ENCODE measurements around the gene PRUNE2.
"Not testable (repeated sequence)": the region's sequence is repeated elsewhere in the genome, so short reads cannot be mapped to it uniquely, and the experiment has no call there.

The PRUNE2 gene

GRCh38 chr9:76800901-76801300 lies 105.0 kb downstream of the PRUNE2 start:
- DNase-seq (ENCODE audit: low read depth) = no peak

GRCh38 chr9:76799473-76799872 lies 106.4 kb downstream of the PRUNE2 start:
- no peak for DNase-seq (ENCODE audit: low read depth)

- DNase-seq (ENCODE audit: low read depth) = no peak
Observed at GRCh38 chr9:76798527-76798926, 107.4 kb downstream of the PRUNE2 start.

GRCh38 chr9:76796296-76796695 lies 109.6 kb downstream of the PRUNE2 start:
- no peak for DNase-seq (ENCODE audit: low read depth)

GRCh38 chr9:76793784-76794431 lies 112.0 kb downstream of the PRUNE2 start:
- DNase-seq (ENCODE audit: low read depth) = no peak

GRCh38 chr9:76789840-76790239 lies 116.1 kb downstream of the PRUNE2 start:
- no peak for DNase-seq (ENCODE audit: low read depth)

- no peak for DNase-seq (ENCODE audit: low read depth)
Observed at GRCh38 chr9:76787677-76788076, 118.2 kb downstream of the PRUNE2 start.

DNA sequence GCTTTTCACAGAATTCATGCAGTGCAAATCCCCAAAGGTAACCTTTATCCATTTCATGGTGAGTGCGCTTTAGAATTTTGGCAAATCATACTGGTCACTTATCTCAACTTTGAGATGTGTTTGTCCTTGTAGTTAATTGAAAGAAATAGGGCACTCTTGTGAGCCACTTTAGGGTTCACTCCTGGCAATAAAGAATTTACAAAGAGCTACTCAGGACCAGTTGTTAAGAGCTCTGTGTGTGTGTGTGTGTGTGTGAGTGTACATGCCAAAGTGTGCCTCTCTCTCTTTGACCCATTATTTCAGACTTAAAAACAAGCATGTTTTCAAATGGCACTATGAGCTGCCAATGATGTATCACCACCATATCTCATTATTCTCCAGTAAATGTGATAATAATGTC lies 120.4 kb downstream of the PRUNE2 start:
- DNase-seq (ENCODE audit: low read depth) = no peak

- no peak for DNase-seq (ENCODE audit: low read depth)
Observed at GRCh38 chr9:76784881-76785280, 121.0 kb downstream of the PRUNE2 start.

- no peak for DNase-seq (ENCODE audit: low read depth)
Observed at GRCh38 chr9:76772686-76773445, 133.0 kb downstream of the PRUNE2 start.

DNA sequence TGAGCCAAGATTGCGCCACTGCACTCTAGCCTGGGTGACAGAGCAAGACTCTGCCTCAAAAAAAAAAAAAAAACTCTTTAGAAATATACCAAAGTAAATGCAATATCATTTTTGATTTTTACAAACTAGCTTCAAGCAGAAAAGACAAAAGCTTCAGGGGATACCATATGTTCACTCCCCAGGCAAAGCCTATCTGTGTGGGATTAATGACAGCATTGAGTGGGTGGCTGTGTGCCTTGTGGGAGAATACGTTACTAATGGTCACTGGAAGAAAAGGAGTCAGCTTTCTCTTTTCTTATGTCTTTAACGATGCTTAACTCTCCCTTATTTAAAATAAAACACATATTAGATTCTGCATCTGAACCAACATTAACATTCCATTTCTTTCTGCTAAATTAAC lies 139.8 kb downstream of the PRUNE2 start:
- no peak for DNase-seq (ENCODE audit: low read depth)

DNA sequence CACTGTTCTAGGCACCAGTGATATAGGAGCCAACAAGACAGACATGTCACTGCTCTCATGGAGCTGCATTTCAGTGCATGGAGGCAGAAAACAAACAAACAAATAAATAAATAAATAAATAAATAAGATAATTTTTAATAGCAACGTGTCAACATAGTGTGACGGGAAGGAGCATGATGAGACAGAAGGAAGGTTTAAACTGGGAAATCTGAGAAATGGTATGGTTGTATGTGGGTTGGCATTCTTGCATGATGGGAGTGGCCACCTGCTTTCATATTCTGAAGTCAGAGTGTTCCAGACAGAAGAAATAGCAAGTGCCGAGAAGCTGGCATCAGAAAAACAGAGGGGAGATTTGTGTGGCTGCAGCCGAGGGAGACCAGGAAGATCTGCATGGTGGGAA lies 141.8 kb downstream of the PRUNE2 start, which contains the start of gene PCA3:
Gene PCA3 (plus strand): TSS at position 301 of the 400 bp plus-strand sequence.
- no peak for DNase-seq (ENCODE audit: low read depth)

- no peak for DNase-seq (ENCODE audit: low read depth)
Observed at GRCh38 chr9:76761448-76761847, 144.5 kb downstream of the PRUNE2 start.

GRCh38 chr9:76759732-76760131 lies 146.2 kb downstream of the PRUNE2 start:
- no peak for DNase-seq (ENCODE audit: low read depth)

- no peak for DNase-seq (ENCODE audit: low read depth)
Observed at GRCh38 chr9:76758476-76758875, 147.4 kb downstream of the PRUNE2 start.

DNA sequence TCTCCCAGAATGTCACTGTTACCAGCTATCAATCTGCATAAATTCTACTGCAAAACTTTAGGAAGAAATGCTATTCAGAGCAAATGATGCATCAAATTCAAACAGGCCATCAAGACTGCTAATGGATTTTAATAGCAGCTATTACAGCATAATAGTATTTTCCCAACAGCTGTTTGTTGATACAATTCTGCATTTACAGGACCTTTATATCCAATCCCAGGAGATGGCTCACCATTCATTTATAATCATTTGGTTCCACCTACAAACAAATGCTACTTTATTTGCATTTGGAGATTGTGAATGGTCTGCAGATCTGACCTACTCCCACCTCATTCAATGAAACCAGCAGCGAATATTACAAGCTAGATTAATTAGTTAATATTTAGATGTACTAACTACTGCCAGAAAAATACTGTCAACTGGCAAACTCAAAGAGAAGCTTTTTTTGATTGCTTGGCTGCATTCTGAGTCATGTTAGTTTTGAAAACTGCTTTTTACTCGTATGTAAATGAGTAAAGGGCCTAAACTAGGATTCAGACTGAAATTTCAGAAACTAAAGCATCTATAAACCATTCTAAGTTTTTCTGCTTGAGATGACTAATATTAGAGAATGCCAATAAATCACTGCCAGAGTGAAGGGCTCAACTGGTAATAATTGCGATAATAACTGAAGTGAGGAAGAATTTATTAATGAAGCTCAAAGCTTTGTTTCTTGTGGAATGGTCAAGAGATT lies 148.8 kb downstream of the PRUNE2 start:
- DNase-seq (ENCODE audit: low read depth) = no peak

DNA sequence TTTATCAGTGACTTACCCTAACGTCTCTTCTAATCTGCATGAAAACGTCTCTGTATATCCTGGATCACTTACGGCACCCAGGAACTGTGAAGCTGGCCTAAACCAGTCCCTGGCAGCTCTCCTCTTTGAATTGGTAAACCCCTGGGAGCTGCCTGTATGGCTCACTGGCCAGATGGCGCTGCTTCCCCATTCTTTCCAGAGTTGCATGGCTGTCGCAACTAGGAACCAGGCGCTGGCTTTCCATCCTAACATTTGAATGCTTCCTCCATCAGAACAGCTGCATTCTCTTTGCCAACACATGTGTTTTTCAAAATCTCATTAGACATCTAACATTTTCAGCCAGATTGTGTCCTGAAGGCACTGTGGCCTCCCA lies 149.7 kb downstream of the PRUNE2 start:
- DNase-seq (ENCODE audit: low read depth) = no peak

DNA sequence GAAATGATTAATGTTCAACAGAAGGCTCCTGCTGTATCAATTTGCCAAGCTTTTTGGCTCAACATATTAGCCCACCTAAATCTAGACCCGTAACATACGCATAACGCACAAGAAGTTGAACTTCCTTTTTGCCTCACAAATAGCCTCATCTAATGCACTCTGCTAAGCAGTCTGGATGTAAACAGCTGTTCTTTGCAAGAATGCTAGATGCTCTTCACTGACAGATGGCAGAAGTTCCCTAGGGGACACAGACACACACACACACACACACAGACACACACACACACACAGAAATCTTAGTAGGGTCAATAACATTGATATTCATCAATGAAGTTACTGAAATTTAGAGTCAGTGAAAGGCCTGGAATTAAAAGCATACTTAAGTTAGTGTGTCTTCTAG lies 154.9 kb downstream of the PRUNE2 start:
- DNase-seq (ENCODE audit: low read depth) = no peak

DNA sequence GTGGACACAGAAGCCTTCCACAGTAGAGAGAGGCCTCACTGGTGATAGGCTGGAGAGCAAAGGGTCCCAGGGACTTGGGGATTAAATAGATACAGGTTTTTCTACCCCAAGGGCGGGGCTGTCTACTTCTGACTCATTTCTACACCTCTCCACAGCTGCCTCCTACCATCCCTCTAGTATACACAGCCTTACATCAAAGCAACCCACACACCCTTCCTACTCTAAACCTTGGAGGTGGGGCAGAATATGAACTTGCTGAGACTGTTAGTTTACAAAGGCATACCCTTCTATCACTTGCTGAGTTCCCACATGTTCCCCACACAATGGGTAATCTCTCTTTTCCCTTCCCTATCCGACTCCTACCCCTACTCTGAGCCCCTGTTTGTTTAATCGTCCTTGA lies 161.6 kb downstream of the PRUNE2 start:
- DNase-seq (ENCODE audit: low read depth) = no peak

DNA sequence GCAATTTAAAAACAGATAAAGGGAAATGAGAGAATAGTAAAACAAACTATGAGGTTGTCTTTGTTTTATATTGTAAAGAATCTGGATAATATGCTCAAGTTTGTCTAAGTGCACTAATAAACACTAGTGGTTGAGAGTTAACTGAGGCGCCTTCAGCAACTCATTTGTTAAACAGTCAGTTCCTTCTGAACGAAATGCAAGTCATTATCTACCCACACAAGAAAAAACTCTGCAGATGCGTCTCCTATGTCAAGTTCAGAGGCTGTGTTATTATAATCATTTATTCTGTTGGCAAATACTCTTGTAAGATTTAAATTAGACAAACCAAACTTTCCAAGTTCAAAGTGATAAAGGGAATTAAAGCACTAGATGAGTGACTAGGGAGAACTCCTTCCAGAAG lies 162.0 kb downstream of the PRUNE2 start:
- no peak for DNase-seq (ENCODE audit: low read depth)

DNA sequence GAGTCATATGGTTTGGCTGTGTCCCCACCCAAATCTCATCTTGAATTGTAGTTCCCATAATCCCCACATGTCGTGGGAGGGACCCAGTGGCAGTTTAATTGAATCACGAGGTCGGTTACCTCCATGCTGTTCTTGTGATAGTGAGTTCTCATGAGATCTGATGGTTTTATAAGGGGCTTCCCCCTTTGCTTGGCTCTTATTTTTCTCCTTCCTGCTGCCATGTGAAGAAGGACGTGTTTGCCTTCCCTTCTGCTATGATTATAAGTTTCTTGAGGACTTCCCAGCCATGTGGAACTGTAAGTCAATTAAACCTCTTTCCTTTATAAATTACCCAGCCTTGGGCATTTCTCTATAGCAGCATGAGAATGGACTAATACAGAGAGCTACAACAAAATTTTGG lies 163.0 kb downstream of the PRUNE2 start:
- DNase-seq (ENCODE audit: low read depth) = not testable (repeated sequence)

DNA sequence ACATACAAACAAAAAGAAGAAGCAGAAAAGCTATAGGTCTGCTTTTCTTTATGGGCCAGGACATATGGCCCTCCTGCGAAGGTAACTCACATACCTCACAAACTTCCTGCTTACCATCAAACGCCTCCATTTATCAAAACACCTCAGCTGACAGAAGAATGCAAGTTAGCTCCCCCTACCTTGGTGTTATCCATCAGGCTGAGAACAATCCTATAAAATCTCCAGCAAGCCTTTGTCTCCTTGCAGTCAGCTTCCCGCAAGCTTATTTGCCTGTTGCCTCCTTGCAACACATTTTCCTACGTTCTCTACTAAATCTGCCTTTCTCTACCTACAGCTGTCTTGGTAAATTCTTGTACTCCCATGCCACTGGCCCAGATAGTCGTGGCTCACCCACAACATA lies 164.4 kb downstream of the PRUNE2 start:
- DNase-seq (ENCODE audit: low read depth) = no peak

GRCh38 chr9:76738402-76738801 lies 167.5 kb downstream of the PRUNE2 start:
- DNase-seq (ENCODE audit: low read depth) = no peak
